HTERT RPE-1 (cell line): ENCODE data around the gene CREM.
"Not testable (repeated sequence)": the region's sequence is repeated elsewhere in the genome, so short reads cannot be mapped to it uniquely, and the experiment has no call there.

Source experiments
- in situ Hi-C: fragments of 300-500 bp; cut with MboI; formaldehyde crosslinking; loops from 4 replicates; pipeline ENCODE4 v1.14.3; 2020; ENCODE audit warnings: low sequenced_read_pairs

CREM gene

DNA sequence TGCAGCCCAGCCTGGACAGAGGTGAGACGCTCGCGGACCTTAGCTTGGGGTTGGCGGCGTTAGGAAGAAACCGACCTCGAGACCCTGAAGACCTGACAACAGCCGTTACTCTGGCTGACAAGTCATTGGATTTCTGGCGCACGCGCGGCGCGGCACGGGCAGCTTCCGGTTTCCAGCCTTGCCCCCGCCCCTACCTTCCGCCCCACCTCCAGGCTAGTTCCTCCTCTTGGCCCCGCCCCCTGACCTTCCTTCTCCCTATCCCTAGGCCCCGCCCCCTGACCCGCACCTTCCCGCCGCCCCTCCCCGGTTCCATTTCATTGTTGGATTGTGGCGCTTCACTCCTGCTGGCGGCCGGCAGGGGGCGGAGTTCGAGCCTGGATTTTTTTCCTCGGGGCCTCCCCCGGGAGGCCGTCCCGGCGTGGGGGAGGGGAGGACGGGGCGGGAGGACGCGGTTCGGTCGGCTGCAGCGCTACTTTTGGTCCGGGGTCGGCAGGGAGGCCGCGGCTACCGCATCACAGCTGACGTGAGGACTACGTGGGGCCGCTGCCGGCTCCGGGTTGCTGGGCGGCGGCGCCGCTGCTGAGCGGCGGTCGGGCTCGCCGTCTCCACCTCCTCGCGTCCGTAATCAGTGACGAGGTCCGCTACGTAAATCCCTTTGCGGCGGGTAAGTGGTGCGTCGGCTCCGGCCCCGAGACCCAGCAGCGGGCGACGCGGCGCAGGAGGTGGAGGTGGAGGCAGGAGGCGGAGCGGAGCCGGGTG, at the start of gene CREM:
CREM (plus strand) TSS at position 317 of the 759 bp plus-strand sequence. CDS start 10,990 bp downstream, outside the sequence.
- in situ Hi-C loops = no loop called here

DNA sequence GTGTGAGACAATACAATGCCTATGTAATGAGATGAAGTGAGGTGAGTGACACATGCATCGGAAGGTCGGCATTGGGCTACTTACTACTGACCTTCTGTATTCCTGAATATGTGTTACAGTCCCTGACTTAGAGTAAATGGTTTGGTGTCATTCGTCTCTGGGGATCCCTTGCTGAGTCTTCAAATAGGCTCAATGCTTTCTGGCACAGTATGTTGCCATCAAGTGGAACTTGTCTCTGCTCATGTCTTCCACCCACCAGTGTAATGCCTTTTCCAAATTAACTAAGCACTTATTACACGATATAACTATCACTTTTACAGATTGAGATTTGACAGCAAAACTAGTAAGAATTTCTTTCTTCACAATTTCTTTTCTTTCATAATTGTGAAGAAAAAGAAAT, 47.4 kb upstream of the CREM start:
- in situ Hi-C loops = no loop called here

DNA sequence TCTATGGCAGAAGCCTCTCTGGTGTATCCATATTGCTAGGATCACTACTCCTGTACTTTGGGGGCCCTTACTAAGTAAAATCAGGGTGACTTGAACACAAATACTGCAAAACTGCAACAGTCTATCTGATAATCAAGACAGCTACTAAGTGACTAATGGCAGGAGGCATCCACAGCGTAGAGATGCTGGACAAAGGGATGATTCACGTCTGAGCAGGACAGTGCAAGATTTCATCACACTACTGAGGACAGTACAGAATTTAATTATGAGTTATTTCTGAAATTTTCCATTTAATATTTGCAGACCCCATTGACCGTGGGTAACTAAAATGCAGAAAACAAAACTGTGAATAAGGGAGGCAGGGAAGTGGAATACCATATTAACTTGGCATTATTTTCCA, 46.9 kb upstream of the CREM start:
- in situ Hi-C loops = no loop called here

DNA sequence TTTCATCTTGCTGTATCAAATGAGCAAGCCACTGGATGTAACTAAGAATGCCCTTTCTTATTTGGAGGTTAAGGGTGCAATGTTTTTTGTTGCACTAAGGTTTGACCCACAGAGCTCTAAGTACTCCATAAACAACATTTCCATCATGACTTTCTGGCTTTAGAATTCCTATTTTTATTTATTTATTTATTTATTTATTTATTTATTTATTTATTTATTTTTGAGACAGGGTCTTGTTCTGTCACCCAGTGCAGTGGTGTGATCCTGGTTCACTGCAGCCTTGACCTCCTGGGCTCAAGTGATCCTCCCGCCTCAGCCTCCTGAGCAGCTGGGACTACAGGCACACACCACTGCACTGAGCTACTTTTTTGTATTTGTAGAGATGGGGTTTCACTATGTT, 46.4 kb upstream of the CREM start:
- in situ Hi-C loops = not testable (repeated sequence)

- in situ Hi-C loops = no loop called here
These were observed 43.4 kb upstream of the CREM start for GRCh38 chr10:35083242-35083641.

DNA sequence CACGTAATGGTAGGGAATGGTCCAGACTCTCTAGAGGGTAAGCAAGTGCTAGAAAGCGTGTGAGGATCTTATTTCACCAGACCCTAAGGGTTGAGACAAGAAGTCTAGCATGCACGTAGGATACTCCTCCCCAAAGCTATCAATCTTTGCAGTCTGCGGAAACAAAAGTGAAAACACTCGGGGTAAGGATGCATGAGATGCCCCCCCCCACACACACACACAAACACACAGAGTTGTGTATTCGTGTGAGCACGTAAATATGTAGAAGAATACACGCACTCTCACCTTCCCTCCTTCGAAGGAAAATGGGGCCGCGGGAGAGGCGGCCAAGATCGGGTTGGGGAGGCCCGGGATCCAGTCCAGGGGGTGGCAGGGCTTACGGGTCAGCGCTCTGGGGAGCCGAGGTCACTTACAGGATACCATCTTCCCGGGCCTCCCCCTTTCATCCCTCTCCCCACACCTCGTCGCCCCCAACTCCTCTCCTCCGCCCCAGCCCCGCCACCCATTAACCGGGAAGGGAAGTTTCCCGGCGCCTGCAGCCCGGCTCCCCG, 37.0 kb upstream of the CREM start:
- in situ Hi-C loops = no loop called here

- in situ Hi-C loops = no loop called here
These were observed 36.3 kb upstream of the CREM start, which contains the start of gene CUL2 for GRCh38 chr10:35090162-35090954. Gene CUL2 (minus strand): TSS chr10:35090341. CDS start chr10:35071317, 19,024 bp downstream.

- in situ Hi-C loops = no loop called here
These were observed 34.5 kb upstream of the CREM start for GRCh38 chr10:35091994-35092790.

- in situ Hi-C loops = no loop called here
These were observed 33.8 kb upstream of the CREM start for GRCh38 chr10:35092851-35093250.

- in situ Hi-C loops = no loop called here
These were observed 30.3 kb upstream of the CREM start for GRCh38 chr10:35096312-35096711.

GRCh38 chr10:35097510-35097909, 29.1 kb upstream of the CREM start:
- in situ Hi-C loops = no loop called here

DNA sequence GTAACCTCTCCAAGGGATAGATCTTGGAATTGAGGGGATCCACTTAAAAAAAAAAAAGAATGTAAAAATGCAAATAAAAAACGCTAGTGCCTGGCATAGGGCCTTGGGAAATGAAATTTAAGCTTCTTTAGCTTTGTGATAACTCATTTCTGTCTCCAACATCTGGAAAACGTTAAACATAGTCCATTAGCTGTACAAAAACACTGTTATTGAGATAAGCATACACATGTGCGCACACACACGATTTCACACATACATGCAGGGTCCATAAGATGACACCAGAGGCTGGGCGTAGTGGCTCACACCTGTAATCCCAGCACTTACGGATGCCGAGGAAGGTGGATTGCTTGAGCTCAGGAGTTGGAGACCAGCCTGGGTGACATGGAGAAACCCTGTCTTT, 22.8 kb upstream of the CREM start:
- in situ Hi-C loops = no loop called here

DNA sequence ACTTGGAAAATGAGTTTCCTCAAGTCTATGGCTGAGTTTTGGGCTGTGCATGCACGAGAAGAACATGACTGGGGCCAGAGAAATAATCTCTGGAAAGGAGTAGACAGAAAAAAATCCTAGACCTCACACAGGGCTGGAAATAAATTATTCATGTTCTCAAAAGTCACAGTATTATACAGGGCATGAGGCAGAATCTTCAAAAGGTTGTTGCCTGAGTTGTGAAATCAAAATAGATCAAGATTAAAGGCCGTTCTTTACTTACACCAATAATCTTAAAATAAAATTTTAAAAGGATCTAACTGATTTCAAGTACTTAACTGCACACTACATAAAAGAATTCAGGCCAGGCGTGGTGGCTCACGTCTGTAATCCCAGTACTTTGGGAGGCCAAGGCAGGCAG, 14.1 kb upstream of the CREM start:
- in situ Hi-C loops = no loop called here

GRCh38 chr10:35119378-35119777, 7.3 kb upstream of the CREM start:
- in situ Hi-C loops = no loop called here

- in situ Hi-C loops = no loop called here
These were observed 2.1 kb upstream of the CREM start for GRCh38 chr10:35124540-35124939.

- in situ Hi-C loops = no loop called here
These were observed 550 bp upstream of the CREM start for GRCh38 chr10:35126062-35126529.

DNA sequence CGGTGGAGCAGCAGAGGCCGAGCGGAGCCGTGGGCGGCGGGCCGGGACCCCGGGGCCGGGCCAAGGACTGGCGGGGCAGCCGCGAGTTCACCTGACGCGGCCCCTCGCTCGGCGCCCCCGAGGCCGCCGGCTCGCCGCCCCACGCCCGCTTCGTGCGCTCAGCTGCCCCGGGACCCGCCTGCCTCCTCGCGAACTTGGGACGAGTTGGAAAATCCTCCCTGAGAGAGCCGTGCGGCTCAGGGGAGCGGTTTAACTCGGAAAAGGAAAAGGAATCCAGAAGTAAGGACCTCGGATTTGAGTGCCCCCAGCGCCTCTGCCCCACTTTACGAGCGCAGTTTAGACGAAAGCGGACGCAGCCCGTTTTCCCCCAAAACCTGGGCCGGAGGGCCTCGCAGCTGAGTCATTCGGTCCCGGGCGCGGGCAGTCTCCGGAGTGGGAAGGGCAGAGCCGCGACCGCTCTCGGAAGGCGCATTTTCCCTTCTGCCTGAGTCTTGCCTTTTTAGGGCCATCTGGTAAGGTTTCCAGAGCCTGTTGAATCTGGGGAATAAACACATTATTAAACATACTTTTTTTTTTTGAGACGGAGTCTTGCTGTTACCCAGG, 744 bp downstream of the CREM start:
- in situ Hi-C loops = no loop called here

DNA sequence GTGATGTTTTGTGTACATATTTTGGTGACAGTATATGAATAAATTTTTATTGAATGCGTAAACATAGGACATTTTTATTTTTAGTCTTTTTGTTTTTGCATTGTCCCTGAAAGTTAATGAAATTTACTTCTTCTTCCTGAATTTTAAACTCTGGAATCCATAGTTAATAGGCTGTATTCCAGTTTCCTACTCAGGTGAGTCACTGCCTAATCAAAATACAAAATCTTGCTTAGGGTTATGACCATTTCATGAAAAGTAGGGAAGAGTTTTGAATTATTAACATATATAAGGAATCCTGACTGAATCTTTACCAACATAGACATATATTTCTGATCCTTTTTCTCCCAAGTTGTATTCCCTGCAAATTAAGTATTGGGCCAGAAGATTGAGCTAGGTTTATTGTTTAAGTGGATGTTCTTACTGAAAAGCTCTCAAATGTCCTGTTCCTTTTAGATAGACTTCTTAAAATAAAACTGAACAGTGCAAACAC, 2.6 kb downstream of the CREM start:
- in situ Hi-C loops = no loop called here

GRCh38 chr10:35130663-35131062, 4.0 kb downstream of the CREM start:
- in situ Hi-C loops = no loop called here

GRCh38 chr10:35132727-35133126, 6.1 kb downstream of the CREM start:
- in situ Hi-C loops = no loop called here
